GM21717 (cell line): ENCODE results near the gene SLC7A6.

Experiments used
- ATAC-seq: cut with Tn5 transposase; IDR thresholded peaks from one replicate; pipeline ENCODE4 v1.9.1; 2021; ENCODE audit warnings: mild to moderate bottlenecking, moderate library complexity; ENCODE audit not compliant: unreplicated experiment

The SLC7A6 gene

GRCh38 chr16:68298312-68298711 lies 34.0 kb downstream of the SLC7A6 start:
- ATAC-seq: no peak

- no peak for ATAC-seq
Measured at GRCh38 chr16:68298907-68299561, 34.7 kb downstream of the SLC7A6 start.

GRCh38 chr16:68299571-68300453 lies 35.5 kb downstream of the SLC7A6 start:
- ATAC-seq: no peak

GRCh38 chr16:68300734-68301459 lies 36.6 kb downstream of the SLC7A6 start:
- ATAC-seq: no peak

GRCh38 chr16:68306633-68307032 lies 42.3 kb downstream of the SLC7A6 start:
- no peak for ATAC-seq

GRCh38 chr16:68309799-68310198 lies 45.5 kb downstream of the SLC7A6 start:
- ATAC-seq: no peak

GRCh38 chr16:68310437-68310773 lies 46.1 kb downstream of the SLC7A6 start:
- peak; percentile 24 for ATAC-seq

GRCh38 chr16:68310774-68311511 lies 46.6 kb downstream of the SLC7A6 start, which contains the start of the genes PRMT7 and SLC7A6OS:
TSS of gene PRMT7 (plus strand) at chr16:68311019. CDS start at chr16:68315980, 4,961 bp downstream.
TSS of gene SLC7A6OS (minus strand) at chr16:68310946. CDS start at chr16:68310926, 20 bp downstream.
- peak; percentile 95 for ATAC-seq

- ATAC-seq: no peak
Measured at GRCh38 chr16:68313116-68313515, 48.8 kb downstream of the SLC7A6 start.

GRCh38 chr16:68319185-68319908 lies 55.0 kb downstream of the SLC7A6 start:
- no peak for ATAC-seq

- no peak for ATAC-seq
Measured at GRCh38 chr16:68324336-68324735, 60.0 kb downstream of the SLC7A6 start.

- ATAC-seq: no peak
Measured at GRCh38 chr16:68324780-68325357, 60.5 kb downstream of the SLC7A6 start.

- ATAC-seq: peak; percentile 67
Measured at GRCh38 chr16:68328151-68328859, 64.0 kb downstream of the SLC7A6 start.

GRCh38 chr16:68328860-68329390 lies 64.6 kb downstream of the SLC7A6 start:
- ATAC-seq: no peak

GRCh38 chr16:68331879-68332410 lies 67.6 kb downstream of the SLC7A6 start:
- ATAC-seq: no peak

GRCh38 chr16:68332411-68333121 lies 68.2 kb downstream of the SLC7A6 start:
- ATAC-seq: no peak

GRCh38 chr16:68335175-68335574 lies 70.8 kb downstream of the SLC7A6 start:
- ATAC-seq: no peak
